A549 (cell line): ENCODE results near the gene MED16. TPM values are rescaled to one million over a fixed set of nuclear protein-coding genes. Genes with fewer than 3 reads are reported as not detected.

Experiments
- ATAC-seq, 2 experiments: fragments of 200-7000 bp in 1 of 2; fragments of >200 bp in 1 of 2; cut with Nextera tagmentation in 1 of 2; cut with Tn5 transposase in 1 of 2; 3 replicates each; pipeline versions ENCODE4 v1.8.0 to v1.9.1; 2018 to 2020; ENCODE audit warnings: mild to moderate bottlenecking in 1 of 2, moderate library complexity in 1 of 2
- CTCF ChIA-PET: fragments of 300-600 bp; sonication (Branson Sonifier 250); formaldehyde crosslinking; extraction: SDS; loops from one replicate; lab custom pipeline; 2021; ENCODE audit warnings: antibody characterized with exemption, inconsistent platforms; lab: Yijun Ruan, JAX
- POLR2A ChIA-PET: fragments of 350-600 bp; formaldehyde crosslinking; extraction: SDS; loops from one replicate; lab custom pipeline; 2021; ENCODE audit warnings: antibody characterized with exemption, inconsistent platforms; lab: Yijun Ruan, JAX
- DNase-seq, 2 experiments: peaks; one replicate each; pipeline versions ENCODE4 v3.0.0 to v3.0.0-alpha.2; 2011 to 2016; ENCODE audit warnings: low read depth in 1 of 2, low spot score in 1 of 2
- FAIRE-seq: peaks from 2 replicates; lab custom pipeline; 2011; peaks lifted over from hg19 to GRCh38; lab: Jason Lieb, UNC
- H3K27ac ChIP-seq, 2 experiments: fragments of >200 bp; sonication (Bioruptor Twin); formaldehyde crosslinking; 3 replicates each; pipeline ENCODE4 v1.5.1; 2016 to 2017
- H3K4me1 ChIP-seq: fragments of >200 bp; sonication (Bioruptor Twin); formaldehyde crosslinking; 3 replicates; pipeline ENCODE4 v1.6.1; 2016
- H3K4me2 ChIP-seq: fragments of >200 bp; sonication (Bioruptor Twin); formaldehyde crosslinking; 3 replicates; pipeline ENCODE4 v1.6.1; 2016
- H3K4me3 ChIP-seq: fragments of >200 bp; sonication (Bioruptor Twin); formaldehyde crosslinking; 3 replicates; pipeline ENCODE4 v1.5.1; 2016
- H3K9me3 ChIP-seq: fragments of >200 bp; sonication (Bioruptor Twin); formaldehyde crosslinking; 3 replicates; pipeline ENCODE4 v1.6.1; 2016
- BCL3 ChIP-seq: fragments of >200 bp; sonication (Bioruptor Twin); formaldehyde crosslinking; IDR thresholded peaks from 3 replicates; pipeline ENCODE4 v1.6.1; 2016
- BHLHE40 ChIP-seq: IDR thresholded peaks from 2 replicates; pipeline ENCODE4 v1.6.1; 2012; ENCODE audit warnings: low read depth, low read length, inconsistent platforms
- CBX2 ChIP-seq: fragments of 200-600 bp; sonication (generic); IDR thresholded peaks from 2 replicates; pipeline ENCODE4 v1.6.1; 2016; ENCODE audit warnings: low read depth, mild to moderate bottlenecking, borderline replicate concordance
- CHD2 ChIP-seq: fragments of 150-350 bp; IDR thresholded peaks from 2 replicates; pipeline ENCODE4 v1.6.1; 2014; ENCODE audit warnings: low read length; ENCODE audit not compliant: partially characterized antibody
- CHD4 ChIP-seq: fragments of 200-600 bp; sonication (generic); IDR thresholded peaks from 2 replicates; pipeline ENCODE4 v1.6.1; 2016; ENCODE audit warnings: antibody characterized with exemption, mild to moderate bottlenecking, borderline replicate concordance
- EHMT2 ChIP-seq: fragments of 200-600 bp; sonication (generic); IDR thresholded peaks from 2 replicates; pipeline ENCODE4 v1.6.1; 2016; ENCODE audit warnings: antibody characterized with exemption, low read depth, mild to moderate bottlenecking, moderate library complexity
- EP300 ChIP-seq, 2 experiments: fragments of >200 bp; sonication (Bioruptor Twin); formaldehyde crosslinking; IDR thresholded peaks; 2 replicates in 1 of 2; 3 replicates in 1 of 2; pipeline ENCODE4 v1.6.1; 2016 to 2017
- FOSL2 ChIP-seq, 2 experiments: fragments of 450-650 bp in 1 of 2; fragments of >200 bp in 1 of 2; sonication (Bioruptor Twin) in 1 of 2; formaldehyde crosslinking; IDR thresholded peaks; 2 replicates each; pipeline versions ENCODE4 v1.5.0 to v1.6.1; 2016 to 2020; ENCODE audit warnings: mild to moderate bottlenecking in 1 of 2, moderate library complexity in 1 of 2
- HEYL ChIP-seq: fragments of 250-450 bp; sonication (Bioruptor Pico); IDR thresholded peaks from 2 replicates; pipeline ENCODE4 v1.8.0; 2021; ENCODE audit warnings: mild to moderate bottlenecking, moderate library complexity
- HMGXB4 ChIP-seq: fragments of 250-450 bp; sonication (Bioruptor Pico); IDR thresholded peaks from 2 replicates; pipeline ENCODE4 v1.5.0; 2021; ENCODE audit warnings: mild to moderate bottlenecking, moderate library complexity, borderline replicate concordance
- HOXA7 ChIP-seq: fragments of 250-450 bp; sonication (Bioruptor Pico); IDR thresholded peaks from 2 replicates; pipeline ENCODE4 v1.5.0; 2020; ENCODE audit warnings: mild to moderate bottlenecking, moderate library complexity
- HOXB13 ChIP-seq: fragments of 250-450 bp; sonication (Bioruptor Pico); IDR thresholded peaks from 2 replicates; pipeline ENCODE4 v1.5.0; 2020; ENCODE audit warnings: low read depth, mild to moderate bottlenecking, moderate library complexity
- JUNB ChIP-seq: fragments of >200 bp; sonication (Bioruptor Twin); formaldehyde crosslinking; IDR thresholded peaks from 2 replicates; pipeline ENCODE4 v1.6.1; 2016
- MAX ChIP-seq: IDR thresholded peaks from 2 replicates; pipeline ENCODE4 v1.6.1; 2012
- MYC ChIP-seq: IDR thresholded peaks from 2 replicates; pipeline ENCODE4 v1.6.1; 2012; ENCODE audit warnings: mild to moderate bottlenecking, inconsistent platforms, low read length, improper control_type of control experiment, borderline replicate concordance
- NFE2L2 ChIP-seq: fragments of 150-350 bp; conservative IDR thresholded peaks from 2 replicates; pipeline ENCODE4 v1.6.1; 2014; ENCODE audit warnings: low read length
- POLR2A ChIP-seq: IDR thresholded peaks from 2 replicates; pipeline ENCODE4 v1.6.1; 2012; ENCODE audit warnings: mild to moderate bottlenecking, low read length
- RAD21 ChIP-seq, 2 experiments: fragments of >200 bp in 1 of 2; sonication (Bioruptor Twin) in 1 of 2; formaldehyde crosslinking in 1 of 2; IDR thresholded peaks in 1 of 2; conservative IDR thresholded peaks in 1 of 2; 2 replicates in 1 of 2; 3 replicates in 1 of 2; pipeline ENCODE4 v1.6.1; 2012 to 2018; ENCODE audit warnings: inconsistent platforms in 1 of 2
- RARB ChIP-seq: fragments of 250-450 bp; sonication (Bioruptor Pico); IDR thresholded peaks from 2 replicates; pipeline ENCODE4 v1.8.0; 2021; ENCODE audit warnings: mild to moderate bottlenecking, moderate library complexity
- RCOR1 ChIP-seq: fragments of 150-350 bp; IDR thresholded peaks from 2 replicates; pipeline ENCODE4 v1.6.1; 2014; ENCODE audit warnings: antibody characterized with exemption, low read length, low read depth
- RFX5 ChIP-seq: fragments of 450-650 bp; IDR thresholded peaks from 2 replicates; pipeline ENCODE4 v1.7.1; 2014; ENCODE audit warnings: antibody characterized with exemption, mild to moderate bottlenecking, moderate library complexity
- SMC3 ChIP-seq: fragments of >200 bp; sonication (Bioruptor Twin); formaldehyde crosslinking; IDR thresholded peaks from 3 replicates; pipeline ENCODE4 v1.6.1; 2018; ENCODE audit warnings: inconsistent platforms
- TFCP2L1 ChIP-seq: fragments of 250-450 bp; sonication (Bioruptor Pico); IDR thresholded peaks from 2 replicates; pipeline ENCODE4 v1.5.0; 2021; ENCODE audit warnings: mild to moderate bottlenecking
- TP53 ChIP-seq: fragments of 250-450 bp; sonication (Bioruptor Pico); IDR thresholded peaks from 2 replicates; pipeline ENCODE4 v1.5.0; 2021; ENCODE audit warnings: mild to moderate bottlenecking, moderate library complexity
- USF2 ChIP-seq: fragments of 450-650 bp; IDR thresholded peaks from 2 replicates; pipeline ENCODE4 v1.6.1; 2014; ENCODE audit warnings: antibody characterized with exemption
- ZC3H11A ChIP-seq: fragments of 450-650 bp; IDR thresholded peaks from 2 replicates; pipeline ENCODE4 v1.6.1; 2014; ENCODE audit warnings: antibody characterized with exemption, mild to moderate bottlenecking
- ZSCAN20 ChIP-seq: fragments of 250-450 bp; sonication (Bioruptor Pico); IDR thresholded peaks from 2 replicates; pipeline ENCODE4 v1.8.0; 2022; ENCODE audit warnings: mild to moderate bottlenecking, moderate library complexity
- WGBS: methylation state at CpG from one replicate; pipeline ENCODE4 v1.1.6; 2017; ENCODE audit errors: missing lambda C conversion rate; 5-methylcytosine and 5-hydroxymethylcytosine counted together
- polyA plus RNA-seq, 4 experiments: library from polyadenylated mRNA; depleted of rRNA in 3 of 4; stranded (reverse); fragments of >200 nt; fragmentation: RNase III in 1 of 4; extraction: RNeasy Plus Mini Kit Qiagen cat#74134 plus additional on column Dnase treatment in 1 of 4; gene quantifications; 2 replicates in 3 of 4; 3 replicates in 1 of 4; pipeline ENCODE4 v1.2.3, GENCODE V29; 2011 to 2017

The MED16 gene
- polyA plus RNA-seq, 2 of the 4 experiments (the other 2 are of a cell fraction), result 8.0 to 12.7 TPM

- TF ChIP-seq EHMT2, result no peak
- TF ChIP-seq JUNB, result no peak
- no peak for TF ChIP-seq HOXA7
- no peak for TF ChIP-seq HOXB13
- no peak for TF ChIP-seq ZC3H11A
- TF ChIP-seq EP300 (IDR thresholded peaks at IDR 0.05), result no peak
- no peak for TF ChIP-seq BCL3
- no peak for TF ChIP-seq RFX5
- no peak for TF ChIP-seq SMC3
- no peak for TF ChIP-seq NFE2L2
- TF ChIP-seq MYC, result no peak
- no peak for TF ChIP-seq CHD2
- DNase-seq (no peak), ATAC-seq (no peak), FAIRE-seq (no peak)
- ChIA-PET POLR2A (interaction anchor here (1.1 kb wide), 1 partner anchor 44 kb away, joined by 3 read pairs; the partner anchor contains the start of gene WDR18), CTCF (no interaction called here)
- Histone ChIP-seq H3K4me2 (peak overlapping the region; percentile 81; the same call in 2 of the 3 replicates), H3K27ac (peak overlapping the region in 1 of 2 experiments; percentile 93; a peak in 4 of 6 replicates), H3K4me1 (peaks cover 24% of the 10 kb centered on the region), H3K9me3 (no peaks in the 10 kb centered on the region), H3K4me3 (no peak overlapping the region)
- 100% methylated on average over 2 of the region's 7 CpGs for WGBS
Measured at GRCh38 chr19:939922-940321, 46.9 kb upstream of the MED16 start.

GRCh38 chr19:939439-939838 is 46.5 kb upstream of the MED16 start:
- Histone ChIP-seq H3K4me3 (no peak overlapping the region), H3K27ac (no peak overlapping the region; a peak in 1 of 6 replicates), H3K4me2 (no peak overlapping the region), H3K9me3 (no peaks in the 10 kb centered on the region), H3K4me1 (peaks cover 24% of the 10 kb centered on the region)
- 94% methylated on average over 20 of the region's 22 CpGs for WGBS
- FAIRE-seq (no peak), ATAC-seq (no peak), DNase-seq (no peak)
- TF ChIP-seq TFCP2L1 (CRISPR knock-in tag) (no peak), ZSCAN20 (CRISPR knock-in tag) (no peak), CBX2 (no peak), HEYL (no peak), SMC3 (no peak), CHD4 (no peak), RAD21 (conservative IDR thresholded peaks at IDR 0.05 in 1 of 2, IDR thresholded peaks at IDR 0.05 in 1 of 2) (no peak), POLR2A (no peak), USF2 (no peak), RCOR1 (no peak), RARB (CRISPR knock-in tag) (no peak), HOXA7 (no peak), MYC (no peak), HMGXB4 (CRISPR knock-in tag) (no peak), MAX (no peak), FOSL2 (IDR thresholded peaks at IDR 0.05) (no peak), FOSL2 (CRISPR knock-in tag; IDR thresholded peaks at IDR 0.05) (no peak), JUNB (no peak), BHLHE40 (no peak), TP53 (CRISPR knock-in tag) (no peak), CHD2 (no peak)
- CTCF ChIA-PET, result no interaction called here
- POLR2A ChIA-PET, result no interaction called here
